OCI-LY1 (cell line): Measurements from ENCODE around the gene GGNBP2.

Source experiments
- H2AFZ ChIP-seq: fragments of 200-600 bp; sonication (generic), shearing (Covaris generic); 2 replicates; pipeline ENCODE4 v1.6.0; 2014; ENCODE audit warnings: antibody characterized with exemption, mild to moderate bottlenecking, low read length
- H3F3A ChIP-seq: fragments of 200-600 bp; sonication (generic), shearing (Covaris generic); 2 replicates; pipeline ENCODE4 v1.6.0; 2014; ENCODE audit warnings: mild to moderate bottlenecking, antibody characterized with exemption, low read length, moderate library complexity; ENCODE audit not compliant: insufficient read depth
- H3K27ac ChIP-seq: fragments of 200-600 bp; sonication (generic); 2 replicates; pipeline ENCODE4 v1.5.1; 2014; ENCODE audit warnings: low read length, mixed run types, mild to moderate bottlenecking, low read depth; ENCODE audit not compliant: poor library complexity, severe bottlenecking
- H3K27me3 ChIP-seq: fragments of 200-600 bp; sonication (generic); 2 replicates; pipeline ENCODE4 v1.6.0; 2014; ENCODE audit warnings: antibody characterized with exemption, mild to moderate bottlenecking, low read length, moderate library complexity; ENCODE audit not compliant: insufficient read depth
- H3K36me3 ChIP-seq: fragments of 200-600 bp; sonication (generic); 2 replicates; pipeline ENCODE4 v1.6.1; 2014; ENCODE audit warnings: mild to moderate bottlenecking, antibody characterized with exemption, low read length, moderate library complexity, mixed read lengths; ENCODE audit not compliant: insufficient read depth
- H3K4me1 ChIP-seq: fragments of 200-600 bp; sonication (generic); 2 replicates; pipeline ENCODE4 v1.5.1; 2014; ENCODE audit warnings: mild to moderate bottlenecking, low read length, moderate library complexity; ENCODE audit not compliant: insufficient read depth, severe bottlenecking
- H3K4me2 ChIP-seq: fragments of 200-600 bp; sonication (generic), shearing (Covaris generic); 2 replicates; pipeline ENCODE4 v1.6.1; 2014; ENCODE audit warnings: low read length
- H3K4me3 ChIP-seq: fragments of 200-600 bp; sonication (generic); 2 replicates; pipeline ENCODE4 v1.5.1; 2014; ENCODE audit warnings: low read length, low read depth, mild to moderate bottlenecking, mixed read lengths; ENCODE audit not compliant: poor library complexity, severe bottlenecking
- H3K79me2 ChIP-seq: fragments of 200-600 bp; shearing (Covaris generic); 2 replicates; pipeline ENCODE4 v1.6.1; 2016; ENCODE audit warnings: mixed run types, low read length, mixed read lengths; ENCODE audit not compliant: insufficient read depth
- H3K9ac ChIP-seq: fragments of 200-600 bp; sonication (generic), shearing (Covaris generic); 2 replicates; pipeline ENCODE4 v1.6.1; 2014; ENCODE audit warnings: mild to moderate bottlenecking, low read length, mixed read lengths
- H3K9me2 ChIP-seq: fragments of 200-600 bp; sonication (generic), shearing (Covaris generic); 2 replicates; pipeline ENCODE4 v1.6.1; 2014; ENCODE audit warnings: low read depth, mild to moderate bottlenecking, low read length, mixed read lengths
- H3K9me3 ChIP-seq: fragments of 200-600 bp; shearing (Covaris generic); 2 replicates; pipeline ENCODE4 v1.6.1; 2014; ENCODE audit warnings: low read length, mixed read lengths
- H4K20me1 ChIP-seq: fragments of 200-600 bp; sonication (generic), shearing (Covaris generic); 2 replicates; pipeline ENCODE4 v1.6.0; 2016; ENCODE audit warnings: mild to moderate bottlenecking, low read length; ENCODE audit not compliant: insufficient read depth
- CTCF ChIP-seq: fragments of 200-600 bp; sonication (generic), shearing (Covaris generic); IDR thresholded peaks from 2 replicates; pipeline ENCODE4 v1.5.1; 2017; ENCODE audit warnings: mild to moderate bottlenecking, antibody characterized with exemption, low read length, moderate library complexity, mixed read lengths
- EZH2 ChIP-seq: fragments of 200-600 bp; sonication (generic), shearing (Covaris generic); IDR thresholded peaks from 2 replicates; pipeline ENCODE4 v1.8.0; 2017; ENCODE audit warnings: borderline replicate concordance, mixed run types, mild to moderate bottlenecking, antibody characterized with exemption, low read length, moderate library complexity, mixed read lengths

The GGNBP2 gene

GRCh38 chr17:36627101-36627500 lies 82.4 kb downstream of the GGNBP2 start:
- Histone ChIP-seq H3K4me3 (no peak overlapping the region), H3K27ac (no peak overlapping the region), H3K27me3 (no peaks in the 10 kb centered on the region), H3K4me2 (no peak overlapping the region), H3K9me3 (no peaks in the 10 kb centered on the region), H3K36me3 (no peaks in the 10 kb centered on the region), H3K9ac (no peak overlapping the region), H3K79me2 (no peaks in the 10 kb centered on the region), H2AFZ (no peak overlapping the region), H3K9me2 (no peaks in the 10 kb centered on the region), H3K4me1 (no peaks in the 10 kb centered on the region), H3F3A (no peaks in the 10 kb centered on the region), H4K20me1 (no peaks in the 10 kb centered on the region)
- TF ChIP-seq CTCF = no peak
- no peak for TF ChIP-seq EZH2

- Histone ChIP-seq H3K9ac (no peak overlapping the region), H3K9me2 (no peaks in the 10 kb centered on the region), H3K4me1 (no peaks in the 10 kb centered on the region), H3K36me3 (no peaks in the 10 kb centered on the region), H3F3A (no peaks in the 10 kb centered on the region), H3K79me2 (no peaks in the 10 kb centered on the region), H4K20me1 (no peaks in the 10 kb centered on the region), H3K4me3 (no peak overlapping the region), H3K9me3 (no peaks in the 10 kb centered on the region), H3K27me3 (no peaks in the 10 kb centered on the region), H3K4me2 (no peak overlapping the region), H3K27ac (no peak overlapping the region), H2AFZ (no peak overlapping the region)
- TF ChIP-seq CTCF (no peak), EZH2 (no peak)
Measured at GRCh38 chr17:36628576-36628975, 83.9 kb downstream of the GGNBP2 start.

- no peaks in the 10 kb centered on the region for H3K27me3 ChIP-seq
- no peaks in the 10 kb centered on the region for H3K36me3 ChIP-seq
- no peaks in the 10 kb centered on the region for H3F3A ChIP-seq
- H3K9me2 ChIP-seq = no peaks in the 10 kb centered on the region
- no peak overlapping the region for H3K4me3 ChIP-seq
- H3K9ac ChIP-seq = no peak overlapping the region
- H3K27ac ChIP-seq = no peak overlapping the region
- no peak for TF ChIP-seq EZH2
- peak; percentile 97 for TF ChIP-seq CTCF
- no peaks in the 10 kb centered on the region for H3K79me2 ChIP-seq
- H3K9me3 ChIP-seq = no peaks in the 10 kb centered on the region
- no peak overlapping the region for H3K4me2 ChIP-seq
- H4K20me1 ChIP-seq = no peaks in the 10 kb centered on the region
- no peak overlapping the region for H2AFZ ChIP-seq
- no peaks in the 10 kb centered on the region for H3K4me1 ChIP-seq
Measured at GRCh38 chr17:36629252-36629847, 84.6 kb downstream of the GGNBP2 start.
